LNCaP clone FGC (cell line): ENCODE data around the gene LARP1.

Experiments
- DNase-seq: peaks from one replicate; pipeline ENCODE4 v3.0.0-alpha.2; 2011; ENCODE audit warnings: low read depth
- H3K4me3 ChIP-seq: 2 replicates; pipeline ENCODE4 v1.5.1; 2011; ENCODE audit warnings: mild to moderate bottlenecking, low read depth, low read length, control low read depth
- TF ChIP-seq, protein P1 (sequence below): IDR thresholded peaks from 2 replicates; pipeline ENCODE4 v1.5.1; 2012; ENCODE audit warnings: mild to moderate bottlenecking; ENCODE audit not compliant: control insufficient read depth, insufficient read depth; ENCODE audit errors: extremely low read depth

The LARP1 gene

DNA sequence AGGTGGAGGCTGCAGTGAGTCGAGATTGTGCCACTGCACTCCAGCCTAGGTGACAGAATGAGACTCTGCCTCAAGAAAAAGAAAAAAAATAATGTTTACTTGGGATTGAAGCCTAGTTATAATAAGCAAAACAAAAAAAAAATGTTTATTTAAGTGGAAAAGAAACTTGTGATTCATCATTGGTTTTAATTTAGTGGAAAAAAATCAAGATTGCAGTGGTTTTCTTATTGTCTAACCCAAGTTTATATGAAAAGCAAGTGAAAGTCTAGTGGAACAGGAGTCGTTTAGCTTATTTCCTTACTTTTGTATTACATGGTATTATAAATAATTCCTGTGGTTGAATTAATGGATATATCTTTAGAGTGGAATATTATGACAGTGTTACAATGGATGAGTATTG lies 111.7 kb downstream of the LARP1 start:
- DNase-seq, result no peak
- TF ChIP-seq, protein P1, sequence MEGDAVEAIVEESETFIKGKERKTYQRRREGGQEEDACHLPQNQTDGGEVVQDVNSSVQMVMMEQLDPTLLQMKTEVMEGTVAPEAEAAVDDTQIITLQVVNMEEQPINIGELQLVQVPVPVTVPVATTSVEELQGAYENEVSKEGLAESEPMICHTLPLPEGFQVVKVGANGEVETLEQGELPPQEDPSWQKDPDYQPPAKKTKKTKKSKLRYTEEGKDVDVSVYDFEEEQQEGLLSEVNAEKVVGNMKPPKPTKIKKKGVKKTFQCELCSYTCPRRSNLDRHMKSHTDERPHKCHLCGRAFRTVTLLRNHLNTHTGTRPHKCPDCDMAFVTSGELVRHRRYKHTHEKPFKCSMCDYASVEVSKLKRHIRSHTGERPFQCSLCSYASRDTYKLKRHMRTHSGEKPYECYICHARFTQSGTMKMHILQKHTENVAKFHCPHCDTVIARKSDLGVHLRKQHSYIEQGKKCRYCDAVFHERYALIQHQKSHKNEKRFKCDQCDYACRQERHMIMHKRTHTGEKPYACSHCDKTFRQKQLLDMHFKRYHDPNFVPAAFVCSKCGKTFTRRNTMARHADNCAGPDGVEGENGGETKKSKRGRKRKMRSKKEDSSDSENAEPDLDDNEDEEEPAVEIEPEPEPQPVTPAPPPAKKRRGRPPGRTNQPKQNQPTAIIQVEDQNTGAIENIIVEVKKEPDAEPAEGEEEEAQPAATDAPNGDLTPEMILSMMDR, result no peak
- no peak overlapping the region for H3K4me3 ChIP-seq
